Mucosa of stomach (tissue), 1 donor: Measurements from ENCODE around the gene ANKMY2.

Experiments used
- H3K27me3 ChIP-seq: one replicate; pipeline ENCODE4 v1.7.0; 2013; ENCODE audit warnings: mild to moderate bottlenecking, low read length; ENCODE audit not compliant: control insufficient read depth, insufficient read depth
- H3K36me3 ChIP-seq: one replicate; pipeline ENCODE4 v1.7.0; 2013; ENCODE audit warnings: low read length; ENCODE audit not compliant: control insufficient read depth, insufficient read depth
- H3K4me1 ChIP-seq: one replicate; pipeline ENCODE4 v1.7.0; 2013; ENCODE audit warnings: mild to moderate bottlenecking, low read length; ENCODE audit not compliant: control insufficient read depth, insufficient read depth
- H3K4me3 ChIP-seq: one replicate; pipeline ENCODE4 v1.7.0; 2013; ENCODE audit warnings: low read length
- H3K9ac ChIP-seq: one replicate; pipeline ENCODE4 v1.7.0; 2013; ENCODE audit warnings: mild to moderate bottlenecking, low read length, moderate library complexity
- H3K9me3 ChIP-seq: one replicate; pipeline ENCODE4 v1.7.0; 2013; ENCODE audit warnings: mild to moderate bottlenecking, low read length, moderate library complexity; ENCODE audit not compliant: control insufficient read depth
- donor health status: Pancreatic carcinoma.

The ANKMY2 gene

DNA sequence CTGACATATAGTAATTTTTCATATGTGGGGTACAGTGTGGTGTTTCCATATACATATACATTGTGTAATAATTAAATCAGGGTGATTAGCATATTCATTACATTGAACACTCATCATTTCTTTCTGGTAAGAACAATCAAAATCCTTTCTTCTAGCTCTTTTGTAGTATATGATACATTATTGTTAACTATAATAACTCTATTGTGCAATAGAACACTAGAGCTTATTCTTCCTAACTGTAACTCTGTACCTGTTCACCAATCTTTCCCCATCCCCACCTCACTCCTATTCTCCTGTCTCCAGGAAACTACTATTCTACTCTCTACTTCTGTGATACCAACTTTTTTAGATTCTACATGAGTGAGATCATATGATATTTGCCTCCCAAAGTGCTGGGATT is 9.8 kb upstream of the ANKMY2 start:
- Histone ChIP-seq H3K4me3 (no peak overlapping the region), H3K27me3 (no peaks in the 10 kb centered on the region), H3K36me3 (no peaks in the 10 kb centered on the region), H3K9ac (no peak overlapping the region), H3K9me3 (no peaks in the 10 kb centered on the region), H3K4me1 (peaks cover 15% of the 10 kb centered on the region)

DNA sequence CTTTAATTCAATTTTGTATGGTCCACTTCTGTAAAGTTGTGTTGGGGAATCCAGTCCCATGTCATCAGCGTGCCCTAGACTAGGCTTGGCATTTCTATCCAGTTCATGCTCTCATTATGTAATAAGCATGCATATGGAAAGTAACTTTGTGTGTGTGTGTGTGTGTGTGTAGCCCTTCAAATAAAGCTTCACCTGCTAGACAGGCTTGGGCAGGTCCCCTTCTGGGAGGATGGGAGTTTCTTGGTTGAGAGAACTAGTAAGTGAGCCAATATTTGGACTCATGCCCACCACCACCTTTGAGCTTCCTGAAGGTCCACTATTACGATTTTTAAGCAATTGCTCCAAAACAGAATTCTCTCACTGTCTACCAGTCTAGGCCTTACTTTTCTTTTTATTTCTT is 7.3 kb upstream of the ANKMY2 start:
- Histone ChIP-seq H3K9ac (no peak overlapping the region), H3K9me3 (no peaks in the 10 kb centered on the region), H3K4me3 (no peak overlapping the region), H3K27me3 (no peaks in the 10 kb centered on the region), H3K36me3 (no peaks in the 10 kb centered on the region), H3K4me1 (peaks cover 26% of the 10 kb centered on the region)

DNA sequence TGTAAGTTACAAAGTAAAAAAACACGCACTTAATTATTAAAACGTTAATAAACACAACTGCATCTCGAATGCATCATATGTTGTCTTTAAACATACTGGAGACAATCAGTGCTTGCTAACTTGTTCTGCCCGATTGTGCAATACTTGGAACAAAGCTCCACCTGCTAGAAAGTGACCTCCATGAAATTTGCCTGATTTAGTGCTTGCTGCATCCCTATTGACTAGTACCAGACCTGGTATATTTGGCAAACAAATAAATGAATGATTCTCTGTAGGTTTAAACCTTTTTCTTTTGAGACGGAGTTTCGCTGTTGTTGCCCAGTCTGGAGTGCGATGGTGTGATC is 6.7 kb upstream of the ANKMY2 start:
- Histone ChIP-seq H3K4me3 (no peak overlapping the region), H3K4me1 (peaks cover 30% of the 10 kb centered on the region), H3K9me3 (no peaks in the 10 kb centered on the region), H3K9ac (no peak overlapping the region), H3K27me3 (no peaks in the 10 kb centered on the region), H3K36me3 (no peaks in the 10 kb centered on the region)

DNA sequence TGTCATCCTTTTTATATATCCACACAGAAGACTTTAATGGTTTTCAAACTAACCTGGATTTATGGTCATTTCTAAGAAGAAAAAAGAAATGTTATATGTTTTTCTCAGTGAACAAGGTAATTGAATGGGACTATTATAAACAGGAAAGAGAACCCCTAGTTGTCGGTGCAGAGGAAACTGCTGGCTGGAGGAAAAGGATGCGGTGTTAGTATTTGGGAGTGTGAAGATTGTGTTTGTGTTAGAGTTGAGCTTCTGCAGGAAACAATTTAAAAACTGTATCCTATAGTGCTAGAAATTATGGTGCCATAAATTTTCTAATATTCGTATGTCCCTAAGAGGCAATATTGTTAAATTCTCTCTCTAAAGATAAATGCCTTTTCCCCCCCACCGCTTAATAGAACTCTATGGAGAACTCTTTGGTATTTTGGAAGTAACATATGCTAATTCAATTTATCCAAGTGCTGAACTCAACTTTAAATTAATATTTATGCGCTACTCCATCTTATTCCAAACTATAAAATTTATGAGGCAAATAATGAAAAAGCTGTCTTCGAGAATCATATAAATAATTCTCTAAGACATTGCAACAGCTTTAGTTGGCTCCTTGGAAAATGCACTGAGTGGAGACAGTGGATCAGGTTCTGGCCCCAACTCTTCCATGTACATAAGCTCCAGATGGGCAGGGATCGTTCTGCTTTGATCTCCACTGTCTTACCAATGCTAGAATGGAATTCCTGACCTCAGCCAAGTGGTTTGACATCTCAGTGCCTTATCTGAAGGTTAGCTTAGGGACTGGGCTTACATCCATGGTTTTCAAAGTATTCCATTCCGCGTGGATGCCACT is 6.1 kb upstream of the ANKMY2 start:
- peaks cover 30% of the 10 kb centered on the region for H3K4me1 ChIP-seq
- no peaks in the 10 kb centered on the region for H3K27me3 ChIP-seq

DNA sequence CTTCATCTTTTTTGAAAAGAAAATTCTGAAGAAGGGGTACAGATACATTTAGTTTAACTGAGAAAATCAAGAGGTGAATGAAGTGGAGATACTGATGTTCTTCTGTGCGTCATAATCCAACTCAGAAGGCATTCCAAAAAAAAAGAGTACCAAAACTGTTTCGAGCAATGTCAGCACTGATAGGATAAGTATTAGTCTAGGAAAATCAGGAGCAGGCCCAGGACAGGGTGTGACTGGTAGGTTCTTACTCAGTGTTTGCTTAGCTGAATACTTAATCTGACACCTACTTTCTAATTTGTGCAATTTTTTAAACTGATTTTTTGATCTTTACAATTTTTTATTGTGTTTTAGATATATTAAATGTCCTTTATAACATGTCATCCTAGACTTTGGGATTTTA is 4.7 kb upstream of the ANKMY2 start:
- Histone ChIP-seq H3K27me3 (no peaks in the 10 kb centered on the region), H3K36me3 (no peaks in the 10 kb centered on the region), H3K4me1 (peaks cover 30% of the 10 kb centered on the region), H3K4me3 (no peak overlapping the region), H3K9me3 (no peaks in the 10 kb centered on the region), H3K9ac (no peak overlapping the region)

More for the DNA sequence above, 6.1 kb upstream of the ANKMY2 start:
- Histone ChIP-seq H3K9me3 (no peaks in the 10 kb centered on the region), H3K4me3 (no peak overlapping the region), H3K36me3 (no peaks in the 10 kb centered on the region), H3K9ac (no peak overlapping the region)

DNA sequence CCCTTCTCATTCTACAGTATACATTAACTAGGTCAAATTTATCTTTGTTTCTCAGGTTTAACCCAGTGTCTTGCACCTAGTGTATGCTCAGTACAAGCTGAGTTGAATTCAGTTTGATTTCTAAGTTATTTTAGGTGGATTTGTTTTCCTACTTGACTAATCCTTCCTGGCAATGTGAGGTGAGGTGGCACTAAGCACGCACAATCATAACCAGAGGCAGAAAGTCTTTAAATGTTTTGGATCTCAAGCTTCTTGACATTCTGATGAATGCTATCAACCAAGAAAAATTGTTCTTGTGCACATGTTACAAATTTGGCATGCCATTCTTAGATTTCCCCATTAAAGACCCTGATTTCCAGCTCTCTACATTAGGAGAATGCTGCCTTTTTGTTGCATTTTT is 3.6 kb upstream of the ANKMY2 start:
- Histone ChIP-seq H3K4me3 (no peak overlapping the region), H3K9me3 (no peaks in the 10 kb centered on the region), H3K27me3 (no peaks in the 10 kb centered on the region), H3K9ac (no peak overlapping the region), H3K4me1 (peaks cover 35% of the 10 kb centered on the region), H3K36me3 (no peaks in the 10 kb centered on the region)

DNA sequence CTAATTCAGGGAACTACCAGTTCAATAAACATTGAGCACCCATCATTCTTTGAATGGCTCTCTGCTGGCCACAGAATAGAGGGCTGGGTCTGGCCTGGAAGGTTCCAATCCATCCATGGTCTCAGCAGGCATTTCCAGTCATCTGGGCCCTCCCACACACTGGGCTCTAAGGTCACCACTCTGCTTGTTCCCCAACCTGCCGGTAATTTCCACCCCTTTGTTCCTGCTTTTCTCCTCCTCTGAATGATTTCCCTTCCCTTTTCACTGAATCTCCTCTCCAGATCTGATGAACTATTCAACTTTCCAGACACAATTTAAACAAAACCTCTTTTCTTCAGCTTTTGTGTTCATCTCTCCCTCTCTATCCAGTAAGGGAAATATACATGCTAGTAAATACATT is 3.0 kb upstream of the ANKMY2 start:
- H3K9ac ChIP-seq: no peak overlapping the region
- H3K4me1 ChIP-seq: peaks cover 41% of the 10 kb centered on the region
- no peaks in the 10 kb centered on the region for H3K27me3 ChIP-seq
- no peak overlapping the region for H3K4me3 ChIP-seq
- no peaks in the 10 kb centered on the region for H3K9me3 ChIP-seq
- H3K36me3 ChIP-seq: no peaks in the 10 kb centered on the region

DNA sequence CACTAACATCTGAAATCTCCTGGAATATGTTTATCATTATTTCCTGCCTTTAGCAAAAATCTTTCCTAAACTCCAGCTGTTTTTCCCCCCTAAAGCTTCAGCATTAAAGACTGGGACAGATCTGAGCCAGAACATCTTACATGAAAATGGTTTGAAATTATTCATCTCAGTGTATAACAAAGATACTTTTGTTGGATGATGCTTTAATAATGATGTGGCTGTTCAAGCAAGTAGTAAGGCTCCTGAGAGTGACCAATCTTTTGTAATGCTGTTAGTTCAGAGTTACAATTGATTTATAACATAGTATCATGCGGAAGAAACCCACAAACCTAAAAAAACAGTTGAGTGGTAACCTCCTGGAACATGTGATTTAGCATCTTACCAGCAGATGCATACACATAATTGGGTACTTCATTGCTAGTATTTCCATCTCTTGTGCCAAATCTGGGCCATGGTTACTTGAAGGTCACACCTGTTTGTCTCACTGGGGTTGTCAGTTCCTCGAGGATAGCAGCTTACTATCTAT is 1.9 kb upstream of the ANKMY2 start:
- no peaks in the 10 kb centered on the region for H3K9me3 ChIP-seq
- H3K27me3 ChIP-seq: no peaks in the 10 kb centered on the region
- peaks cover 32% of the 10 kb centered on the region for H3K4me1 ChIP-seq
- H3K36me3 ChIP-seq: no peaks in the 10 kb centered on the region
- H3K4me3 ChIP-seq: no peak overlapping the region
- no peak overlapping the region for H3K9ac ChIP-seq

DNA sequence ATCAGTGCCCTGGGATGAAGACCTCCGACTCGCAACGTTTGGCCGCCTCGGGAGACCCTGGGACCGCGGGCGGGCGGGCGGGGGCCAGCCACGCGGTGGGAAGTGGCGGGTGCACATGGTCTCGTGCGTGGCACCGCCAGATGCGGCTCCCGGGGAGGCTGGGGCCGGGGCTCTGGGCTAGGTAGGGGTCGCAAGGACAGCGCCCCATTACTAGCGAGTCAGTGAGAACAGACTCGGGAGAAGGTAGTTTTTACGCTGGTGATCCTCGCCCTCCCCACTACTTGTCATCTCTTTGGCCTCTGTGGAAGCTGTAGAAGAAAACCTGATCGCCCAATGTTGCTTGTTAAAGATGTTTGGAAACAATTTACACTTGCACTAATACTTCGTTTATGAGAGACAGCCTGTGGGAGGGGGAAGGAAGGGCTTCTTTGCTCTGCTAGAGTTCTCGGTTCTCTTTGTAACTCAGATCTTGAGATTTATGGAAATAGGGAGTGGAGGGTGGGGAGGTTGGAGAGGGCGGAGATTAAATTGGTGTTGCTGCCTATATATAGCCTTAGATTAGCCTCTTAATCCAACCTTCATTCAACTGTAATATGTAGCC is 1.0 kb upstream of the ANKMY2 start:
- Histone ChIP-seq H3K4me1 (peaks cover 26% of the 10 kb centered on the region), H3K27me3 (no peaks in the 10 kb centered on the region), H3K9me3 (no peaks in the 10 kb centered on the region), H3K4me3 (peak overlapping the region; percentile 49), H3K36me3 (no peaks in the 10 kb centered on the region), H3K9ac (peak overlapping the region; percentile 90)

DNA sequence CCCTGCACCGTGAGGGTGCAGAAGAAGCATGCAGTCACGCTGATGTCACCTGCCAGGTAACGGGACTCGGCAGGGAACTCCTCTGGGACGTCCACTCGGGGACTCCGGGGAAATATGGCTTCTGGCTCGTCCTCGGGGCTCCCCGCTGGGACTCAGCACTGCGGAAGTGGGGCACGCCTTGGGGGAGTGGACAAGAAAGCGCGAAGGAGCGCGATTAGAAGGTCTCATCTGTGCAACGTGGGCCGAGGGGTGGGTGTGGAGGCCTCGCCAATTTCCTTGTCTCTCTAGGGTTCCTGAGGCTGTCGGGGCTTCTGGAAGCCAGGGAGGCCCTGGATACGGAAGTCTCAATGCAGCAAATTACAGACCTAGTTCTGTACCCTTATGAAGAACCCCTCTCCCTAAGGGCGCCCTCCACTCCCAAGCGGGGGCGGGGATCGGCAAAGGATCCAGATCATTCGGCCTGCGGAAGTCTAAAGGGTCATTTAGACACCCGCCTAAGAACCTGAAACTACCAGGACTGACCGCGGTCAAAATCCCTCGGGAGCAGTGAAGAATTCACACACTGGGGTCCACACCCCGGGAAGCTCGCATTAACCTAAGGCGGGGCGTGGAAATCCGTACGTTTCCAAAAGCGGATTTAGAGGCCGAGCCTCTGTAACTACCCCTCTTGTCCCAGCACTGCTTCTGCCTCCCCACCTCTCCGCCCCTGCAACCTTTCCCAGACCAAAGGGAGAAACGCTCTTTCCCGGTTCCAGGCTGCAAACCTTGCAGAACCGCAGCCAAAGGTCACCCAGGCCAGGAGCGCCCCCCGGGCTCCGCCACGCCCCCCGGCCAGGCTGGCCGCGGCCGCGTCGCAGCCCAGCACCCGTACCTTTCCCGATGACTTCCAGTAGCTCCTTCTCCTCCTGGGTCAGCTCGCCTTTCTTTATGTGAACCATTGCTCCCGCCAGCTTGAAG is 640 bp downstream of the ANKMY2 start:
- Histone ChIP-seq H3K9me3 (no peaks in the 10 kb centered on the region), H3K4me3 (peak overlapping the region; percentile 84), H3K36me3 (no peaks in the 10 kb centered on the region), H3K27me3 (no peaks in the 10 kb centered on the region), H3K4me1 (peaks cover 26% of the 10 kb centered on the region), H3K9ac (peak overlapping the region; percentile 90)

DNA sequence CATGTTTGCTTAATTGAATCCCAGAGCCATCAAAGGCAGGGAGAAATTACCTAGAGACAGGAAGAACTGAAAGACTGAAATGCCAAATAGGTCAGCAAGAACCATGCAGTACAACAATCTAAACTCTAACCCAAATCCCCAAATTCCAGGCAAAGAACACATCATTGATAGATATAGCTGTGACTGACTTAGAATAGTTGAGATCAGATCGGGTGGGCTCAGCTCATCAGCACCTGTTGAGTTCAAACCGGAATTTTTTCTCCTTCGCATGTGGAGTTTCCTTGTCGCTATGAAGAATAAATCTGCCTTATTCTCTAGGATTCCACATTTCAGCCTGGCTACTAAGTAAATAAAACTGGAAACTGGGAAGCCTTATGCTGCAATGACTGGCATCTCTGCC is 1.4 kb downstream of the ANKMY2 start:
- Histone ChIP-seq H3K9me3 (no peaks in the 10 kb centered on the region), H3K4me1 (peaks cover 26% of the 10 kb centered on the region), H3K27me3 (no peaks in the 10 kb centered on the region), H3K9ac (peak overlapping the region; percentile 90), H3K36me3 (no peaks in the 10 kb centered on the region), H3K4me3 (peak overlapping the region; percentile 84)
